Stromal cell of bone marrow (primary cell): Measurements from ENCODE around the gene ARF1.
A peak's percentile ranks its signal among the peaks of the same experiment; 100 is the strongest.
"Not testable (repeated sequence)": the region's sequence is repeated elsewhere in the genome, so short reads cannot be mapped to it uniquely, and the experiment has no call there.

Experiments used
- DNase-seq: peaks from one replicate; pipeline ENCODE4 v3.0.0-alpha.2; 2012; ENCODE audit warnings: low read depth

Gene ARF1

GRCh38 chr1:228102791-228103620, 20.5 kb downstream of the ARF1 start, which contains the start of gene C1orf35:
C1orf35 (minus strand) TSS chr1:228103325; CDS start chr1:228103227, 98 bp downstream.
- peak; percentile 83 for DNase-seq

GRCh38 chr1:228104526-228105269, 22.2 kb downstream of the ARF1 start:
- DNase-seq, result no peak

- DNase-seq, result no peak
These were observed 22.9 kb downstream of the ARF1 start for GRCh38 chr1:228105270-228105995.

DNA sequence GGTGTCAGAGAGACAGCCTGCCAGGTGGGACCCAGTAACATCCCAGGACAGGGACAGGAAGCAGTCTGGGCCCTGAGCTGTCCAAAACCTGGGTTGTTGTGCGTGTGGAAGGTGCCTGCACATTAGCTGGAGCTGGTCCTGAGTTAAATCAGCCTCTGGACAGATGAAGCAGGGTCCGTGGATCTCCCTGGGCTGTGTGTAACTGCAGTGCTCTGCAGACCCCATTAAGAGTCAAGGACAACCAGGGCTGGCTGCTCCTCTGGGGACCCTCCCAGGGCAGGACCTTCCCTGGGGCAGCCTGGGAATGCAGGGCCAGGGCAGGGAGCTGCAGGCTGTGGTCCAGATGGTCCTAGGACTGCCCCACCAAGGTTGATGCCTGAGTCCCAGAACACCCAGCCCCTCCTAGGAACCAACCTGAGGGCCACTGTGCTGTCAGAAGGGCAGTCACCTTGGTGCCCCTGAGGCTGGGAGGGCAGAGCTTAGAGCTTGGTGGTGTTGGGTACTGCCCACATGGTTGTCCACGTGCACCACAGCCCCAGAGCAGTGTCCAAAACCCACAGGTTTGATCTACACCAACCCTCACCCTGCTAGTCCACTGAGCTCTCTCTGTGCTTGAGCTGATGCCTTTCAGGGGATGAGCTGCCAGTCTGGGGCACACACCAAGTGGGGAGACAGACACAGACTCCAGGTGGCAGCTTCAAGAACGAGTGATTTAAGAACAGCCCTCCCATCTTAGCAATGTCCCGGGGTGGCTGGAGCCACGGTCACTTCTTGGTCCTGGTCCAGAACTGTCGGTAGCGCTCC, 23.7 kb downstream of the ARF1 start:
- DNase-seq, result no peak

GRCh38 chr1:228106800-228107054, 24.2 kb downstream of the ARF1 start:
- no peak for DNase-seq

DNA sequence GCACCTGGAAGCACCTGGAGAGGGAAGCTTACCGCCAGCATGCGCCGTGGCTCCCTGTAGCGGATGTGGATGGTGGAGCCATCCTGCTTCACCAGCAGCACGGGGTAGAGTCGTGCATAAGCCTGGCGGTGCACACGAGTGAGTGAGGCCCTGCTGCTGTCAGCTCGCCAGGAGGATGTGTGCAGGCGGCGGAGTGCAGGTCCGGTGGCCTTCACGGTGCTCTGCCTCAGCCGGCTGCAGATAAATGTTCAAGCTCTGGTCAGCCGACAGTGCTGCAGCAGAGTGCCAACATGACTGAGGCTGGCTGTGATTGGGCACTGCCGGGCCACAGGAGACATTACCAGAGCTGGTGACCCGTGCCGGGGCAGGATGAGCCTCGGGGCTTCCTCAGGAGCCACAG, 25.1 kb downstream of the ARF1 start:
- DNase-seq, result no peak

GRCh38 chr1:228108055-228108690, 25.7 kb downstream of the ARF1 start:
- no peak for DNase-seq

DNA sequence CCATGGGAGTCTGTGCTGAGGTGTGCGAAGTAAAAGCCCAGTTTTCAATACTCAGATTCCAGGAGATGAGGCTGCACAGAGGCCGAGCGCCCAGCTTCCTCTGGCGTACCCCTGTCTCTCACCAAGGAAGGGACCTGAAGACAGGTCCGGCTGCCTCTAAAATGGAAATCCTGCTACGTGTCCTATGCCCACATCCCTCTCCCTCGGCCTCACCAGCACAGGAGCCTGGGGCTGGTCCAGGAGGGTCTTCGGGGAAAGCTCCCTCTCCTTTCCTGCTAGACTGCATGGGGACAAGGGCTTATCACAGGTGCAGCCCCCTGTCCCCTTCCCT, 26.2 kb downstream of the ARF1 start:
- no peak for DNase-seq

DNA sequence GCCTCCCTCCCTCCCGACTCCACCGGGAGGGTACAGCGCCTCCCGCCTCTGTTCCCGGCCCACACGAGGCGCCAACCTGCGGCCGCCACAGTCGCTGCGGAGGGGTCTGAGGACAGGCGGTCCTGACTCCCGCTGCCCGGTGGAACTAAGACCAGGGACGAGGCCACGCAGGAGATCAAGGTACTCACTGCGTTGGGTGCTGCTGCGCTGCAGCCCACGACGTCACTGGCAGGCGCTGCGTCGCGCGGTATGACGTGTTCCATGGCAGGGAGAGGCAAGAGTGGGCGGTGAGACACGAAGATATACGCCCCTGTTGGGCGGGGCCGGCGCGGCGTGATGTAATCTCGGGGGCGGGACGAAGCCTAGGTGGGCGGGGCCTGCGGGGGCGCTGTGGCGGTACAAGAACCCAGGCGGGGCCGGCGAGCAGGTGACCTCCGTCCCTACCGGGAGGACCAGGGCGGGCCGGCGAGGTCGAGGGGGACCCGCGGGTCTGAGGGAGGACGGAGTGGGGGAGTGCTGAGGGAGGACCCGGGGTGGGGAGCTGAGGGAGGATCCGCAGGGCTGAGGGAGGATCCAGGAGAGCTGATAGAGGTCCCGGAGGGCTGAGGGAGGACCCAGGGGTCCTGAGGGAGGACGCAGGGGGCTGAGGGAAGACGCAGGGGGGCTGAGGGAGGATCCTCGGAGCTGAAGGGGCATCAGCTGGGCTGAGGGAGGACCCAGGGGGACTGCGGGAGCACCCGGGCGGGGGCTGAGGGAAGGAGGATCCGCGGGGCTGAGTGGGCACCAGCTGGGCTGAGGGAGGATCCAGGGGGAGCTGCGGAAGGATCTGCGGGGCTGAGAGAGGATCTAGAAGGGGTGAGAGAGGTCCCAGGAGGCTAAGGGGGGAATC, 26.8 kb downstream of the ARF1 start, which contains the start of gene MRPL55:
TSS of gene MRPL55 (minus strand) at position 227 of the 889 bp plus-strand sequence. CDS start 1,039 bp downstream, outside the sequence.
- DNase-seq, result peak; percentile 89

DNA sequence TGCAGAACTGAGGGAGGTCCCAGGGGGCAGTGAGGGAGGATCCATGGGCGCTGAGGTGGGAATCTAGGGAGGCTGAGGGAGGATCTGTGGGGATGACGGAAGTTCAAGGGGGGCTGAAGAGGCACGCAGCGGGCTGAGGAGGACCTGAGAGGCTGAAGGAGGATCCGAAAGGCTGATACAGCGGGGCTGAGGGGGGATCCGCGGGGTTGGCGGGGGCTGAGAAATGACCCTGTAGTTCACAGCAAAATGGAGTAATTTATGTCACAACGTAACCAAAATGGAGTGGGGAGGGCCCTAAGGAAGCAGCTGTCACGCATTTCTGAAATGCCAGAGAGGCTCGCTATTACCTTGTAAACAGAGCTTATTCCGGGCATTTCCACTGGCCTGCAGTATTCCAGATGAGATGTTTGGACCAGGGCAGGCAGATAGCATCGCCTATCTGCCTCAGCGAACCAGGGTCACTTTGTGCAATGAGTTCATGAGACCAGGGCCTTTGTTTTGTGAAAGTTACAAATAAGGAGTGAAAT, 27.5 kb downstream of the ARF1 start:
- DNase-seq, result no peak

DNA sequence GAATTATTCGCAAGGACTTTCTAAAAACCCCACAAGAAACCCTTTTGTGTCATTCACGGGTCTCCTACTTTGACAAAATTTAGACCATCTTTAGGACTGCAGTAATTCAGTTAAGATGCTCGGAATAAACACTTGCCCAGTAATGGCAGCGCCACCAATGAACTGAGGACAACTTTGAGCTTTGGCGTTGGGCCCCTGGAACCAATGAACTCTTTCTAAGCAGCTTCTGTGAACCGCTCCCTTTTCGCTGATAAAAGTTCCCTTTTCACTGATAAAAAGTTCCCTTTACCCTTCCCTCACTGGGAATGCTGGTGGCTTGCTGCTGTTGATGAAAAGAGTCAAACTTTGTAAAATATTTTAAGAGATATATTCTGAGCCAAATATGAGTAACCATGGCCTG, 28.0 kb downstream of the ARF1 start:
- DNase-seq, result no peak

DNA sequence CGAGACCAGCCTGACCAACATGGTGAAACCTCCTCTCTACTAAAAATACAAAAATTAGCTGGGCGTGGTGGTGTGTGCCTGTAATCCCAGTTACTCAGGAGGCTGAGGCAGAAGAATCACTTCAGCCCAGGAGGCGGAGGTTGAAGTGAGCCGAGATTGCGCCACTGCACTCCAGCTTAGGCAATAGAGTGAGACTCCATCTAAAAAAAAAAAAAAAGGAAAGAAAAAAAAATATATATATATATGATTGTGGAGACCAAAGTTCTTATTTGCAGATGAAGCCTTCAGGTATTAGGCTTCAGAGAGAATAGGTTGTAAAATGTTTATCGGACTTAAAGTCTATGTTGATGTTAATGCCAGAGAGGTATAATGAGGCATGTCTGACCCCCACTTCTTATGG, 28.8 kb downstream of the ARF1 start:
- not testable (repeated sequence) for DNase-seq

GRCh38 chr1:228112167-228112566, 29.7 kb downstream of the ARF1 start:
- DNase-seq, result no peak

DNA sequence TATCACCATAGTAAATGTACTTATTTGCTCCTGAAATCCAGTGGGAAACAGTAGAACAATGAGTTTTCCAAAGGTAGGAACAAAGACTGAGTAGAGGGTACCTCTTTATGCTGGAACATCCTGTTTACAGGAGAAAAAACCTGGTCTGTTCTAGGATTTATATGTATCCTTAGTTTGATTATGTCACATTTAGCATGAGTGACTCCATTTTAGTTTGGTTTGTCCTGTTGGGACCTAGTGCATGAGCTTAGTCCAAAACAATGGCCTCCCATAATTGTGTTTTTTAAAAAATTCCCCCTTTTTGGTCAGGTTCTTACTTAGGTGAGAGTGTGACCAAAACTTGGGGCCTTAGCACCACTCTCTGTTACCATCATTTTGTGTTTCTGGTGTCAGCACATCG, 30.1 kb downstream of the ARF1 start:
- no peak for DNase-seq

GRCh38 chr1:228114827-228115226, 32.3 kb downstream of the ARF1 start:
- no peak for DNase-seq

DNA sequence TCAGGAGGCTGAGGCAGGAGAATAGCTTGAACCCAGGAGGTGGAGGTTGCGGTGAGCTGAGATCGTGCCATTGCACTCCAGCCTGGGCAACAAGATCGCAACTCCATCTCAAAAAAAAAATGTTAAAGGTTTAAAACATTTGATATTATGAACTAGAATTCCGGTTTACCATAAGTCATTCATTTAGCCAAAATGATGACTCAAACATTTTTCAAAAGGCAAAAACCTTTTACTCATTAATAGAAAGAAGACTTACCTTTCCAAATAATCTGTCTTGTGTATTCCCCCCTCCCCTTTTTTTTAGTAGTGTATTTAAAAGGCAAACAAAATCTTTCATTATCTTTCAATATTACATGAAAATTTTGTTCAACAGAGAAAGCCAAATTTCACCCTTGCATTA, 34.8 kb downstream of the ARF1 start:
- DNase-seq, result no peak

- DNase-seq, result no peak
These were observed 35.5 kb downstream of the ARF1 start for GRCh38 chr1:228118040-228118439.

- DNase-seq, result no peak
These were observed 37.8 kb downstream of the ARF1 start for GRCh38 chr1:228120351-228120750.

GRCh38 chr1:228120857-228121489, 38.5 kb downstream of the ARF1 start:
- peak; percentile 78 for DNase-seq

GRCh38 chr1:228122921-228123441, 40.5 kb downstream of the ARF1 start:
- no peak for DNase-seq
